Activated CD4-positive, alpha-beta T cell treated with anti-CD3 and anti-CD28 coated beads, Interleukin-2, Interleukin-6, amounts not matched to agents 100 ng/mL and 50 ng/mL, durations not matched to agents 16 hours and 8 hours (primary cell): Measurements from ENCODE around the gene CD1E.
"Not testable (repeated sequence)": the region's sequence is repeated elsewhere in the genome, so short reads cannot be mapped to it uniquely, and the experiment has no call there.

Experiments
- DNase-seq: peaks from one replicate; pipeline ENCODE4 v3.0.0-alpha.2; 2020

CD1E gene

DNA sequence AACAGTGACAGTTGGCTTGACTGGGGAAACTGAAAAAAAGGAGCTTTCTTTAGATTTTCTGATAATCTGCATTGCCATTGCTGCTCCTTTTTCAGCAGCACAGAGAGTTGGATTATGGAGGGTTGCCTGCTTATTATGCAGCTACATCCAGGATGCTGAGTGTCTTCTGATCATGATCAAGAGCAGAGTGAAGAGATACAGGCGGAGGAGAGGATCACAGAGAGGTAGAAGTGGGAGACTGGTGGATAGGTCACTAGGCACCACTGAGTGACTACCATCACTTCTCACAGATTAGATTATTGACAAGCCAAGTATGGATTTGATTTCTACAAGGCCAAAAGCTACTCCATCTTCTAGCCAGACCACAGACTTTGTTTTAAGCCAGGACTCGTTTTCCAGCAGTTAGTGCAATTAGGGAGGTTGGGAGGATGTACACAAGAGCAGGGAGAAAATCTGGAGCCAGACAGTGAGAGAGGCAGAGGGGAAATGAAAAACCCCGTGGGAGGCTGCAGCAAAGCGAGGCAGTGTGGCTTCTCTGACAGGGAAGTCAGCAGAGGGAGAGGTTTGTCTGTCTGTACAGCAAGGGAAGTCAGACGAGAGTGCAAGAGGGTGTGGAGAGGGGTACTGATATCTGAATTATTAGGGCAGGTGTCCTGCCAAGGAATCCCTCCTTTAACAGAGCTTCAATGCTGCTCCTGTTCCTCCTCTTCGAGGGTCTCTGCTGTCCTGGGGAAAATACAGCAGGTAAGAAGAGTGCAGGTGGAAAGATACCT lies at the start of gene CD1E:
Gene CD1E (plus strand): TSS at position 592 of the 773 bp plus-strand sequence. CDS start 95 bp downstream, at position 687.
- DNase-seq: no peak

DNA sequence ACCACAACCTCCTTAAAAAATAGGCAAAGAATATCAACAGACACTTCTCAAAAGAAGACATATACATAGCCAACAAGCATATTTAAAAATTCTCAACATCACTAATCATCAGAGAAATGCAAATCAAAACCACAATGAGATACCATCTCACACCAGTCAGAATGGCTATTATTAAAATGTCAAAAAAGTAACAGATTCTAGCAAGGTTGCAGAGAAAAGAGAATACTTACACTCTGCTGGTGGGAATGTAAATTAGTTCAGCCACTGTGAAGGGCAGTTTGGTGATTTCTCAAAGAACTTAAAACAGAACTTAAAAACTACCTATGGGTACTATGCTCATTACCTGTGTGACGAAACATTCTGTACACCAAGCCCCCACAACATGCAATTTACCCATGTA lies 43.1 kb upstream of the CD1E start:
- DNase-seq: no peak

- DNase-seq: no peak
Measured at GRCh38 chr1:158311066-158311465, 42.6 kb upstream of the CD1E start.

- DNase-seq: no peak
Measured at GRCh38 chr1:158323866-158324265, 29.8 kb upstream of the CD1E start.

DNA sequence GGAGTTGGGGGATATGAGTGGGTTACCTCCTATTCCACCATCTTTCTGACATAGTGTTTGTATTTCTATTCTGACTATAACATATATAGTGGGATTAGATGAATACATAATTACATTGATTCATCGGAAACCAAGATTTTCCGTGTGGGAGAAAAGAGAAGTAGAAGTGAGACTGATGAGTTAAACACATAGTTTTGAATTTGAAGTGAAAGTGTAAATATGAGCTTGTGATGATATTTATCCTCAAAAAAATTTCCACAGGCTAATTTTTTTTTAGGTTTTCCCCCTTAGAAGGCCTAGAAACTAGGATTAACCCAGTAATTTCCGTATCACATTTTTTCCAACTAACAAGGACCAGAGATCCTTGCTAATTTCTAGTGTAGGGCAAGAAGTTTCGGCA lies 29.3 kb upstream of the CD1E start:
- DNase-seq: no peak

- DNase-seq: no peak
Measured at GRCh38 chr1:158327481-158327880, 26.2 kb upstream of the CD1E start.

- DNase-seq: no peak
Measured at GRCh38 chr1:158328426-158328825, 25.3 kb upstream of the CD1E start.

GRCh38 chr1:158329300-158329699 lies 24.4 kb upstream of the CD1E start:
- DNase-seq: no peak

DNA sequence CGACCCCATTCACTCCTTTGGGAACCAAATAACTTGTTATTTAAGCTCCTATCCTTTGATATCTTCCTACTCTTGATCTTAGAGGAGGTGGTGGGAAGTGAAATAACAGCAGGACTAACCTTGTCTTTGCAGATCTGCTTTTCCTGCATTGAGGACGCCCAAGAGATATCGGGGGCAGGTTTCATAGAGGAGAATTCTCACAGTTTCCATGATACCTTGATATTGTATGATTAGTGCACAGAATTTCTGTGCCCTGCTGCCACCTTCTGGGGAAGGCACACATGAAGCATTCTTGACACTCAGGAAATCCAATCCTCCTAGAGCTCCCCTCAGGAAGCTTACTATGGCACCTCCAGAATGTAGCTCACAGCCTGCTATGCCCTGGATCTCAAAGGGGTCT lies 24.0 kb upstream of the CD1E start:
- DNase-seq: peak; percentile 5

GRCh38 chr1:158330391-158331105 lies 23.1 kb upstream of the CD1E start:
- DNase-seq: no peak

- DNase-seq: no peak
Measured at GRCh38 chr1:158331106-158331425, 22.6 kb upstream of the CD1E start.

GRCh38 chr1:158331481-158332150 lies 22.1 kb upstream of the CD1E start, which contains the start of gene CD1B:
Gene CD1B (minus strand): TSS chr1:158331531. CDS start chr1:158331423, 108 bp downstream.
- DNase-seq: no peak

DNA sequence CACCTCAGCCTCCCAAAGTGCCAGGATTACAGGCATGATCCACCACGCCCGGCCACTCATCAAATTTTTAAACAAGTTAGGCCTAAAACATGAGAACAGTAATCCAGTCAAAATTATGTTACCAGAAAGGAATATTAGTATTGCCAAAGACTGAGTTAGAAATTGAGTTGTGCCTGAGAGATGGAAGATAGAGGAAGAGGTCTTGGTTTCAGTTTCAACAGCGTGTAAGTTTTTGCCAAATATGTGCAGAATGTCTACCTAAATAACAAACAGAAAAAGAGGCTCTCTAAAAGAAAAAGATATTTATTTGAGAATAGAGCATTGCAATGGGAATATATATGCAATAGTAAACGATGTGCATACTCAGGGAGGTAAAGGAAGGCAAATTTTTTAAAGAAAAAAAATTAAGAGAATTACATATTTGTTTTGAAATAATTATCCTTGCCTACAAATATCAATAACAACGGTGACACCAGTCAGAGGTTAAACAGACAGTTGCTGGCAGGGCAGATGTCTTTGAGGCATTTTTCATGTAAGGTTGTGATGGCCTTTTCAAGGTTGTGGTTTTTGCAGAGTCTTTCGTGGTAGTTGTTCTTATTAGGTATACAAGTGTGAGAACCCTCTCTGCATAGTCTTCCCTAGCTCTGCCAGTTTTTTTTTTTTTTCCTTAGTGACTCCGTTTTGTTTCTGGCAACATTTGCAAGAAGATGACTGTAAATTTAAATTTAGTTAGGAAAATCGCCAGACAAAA lies 20.1 kb upstream of the CD1E start:
- DNase-seq: no peak

- DNase-seq: no peak
Measured at GRCh38 chr1:158334526-158335212, 19.0 kb upstream of the CD1E start.

DNA sequence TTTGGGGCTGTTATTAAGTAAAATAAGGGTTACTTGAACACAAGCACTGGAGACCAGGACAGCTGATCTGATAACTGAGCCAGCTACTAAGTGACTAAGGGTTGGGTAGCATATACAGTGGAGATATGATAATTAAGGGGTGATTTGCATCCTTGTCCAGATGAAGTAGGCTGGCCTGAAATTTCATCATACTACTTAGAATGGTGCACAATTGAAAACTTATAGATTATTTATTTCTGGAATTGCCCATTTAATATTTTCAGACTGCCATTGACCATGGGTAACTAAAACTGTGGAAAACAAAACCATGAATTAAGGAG lies 18.5 kb upstream of the CD1E start:
- DNase-seq: no peak

DNA sequence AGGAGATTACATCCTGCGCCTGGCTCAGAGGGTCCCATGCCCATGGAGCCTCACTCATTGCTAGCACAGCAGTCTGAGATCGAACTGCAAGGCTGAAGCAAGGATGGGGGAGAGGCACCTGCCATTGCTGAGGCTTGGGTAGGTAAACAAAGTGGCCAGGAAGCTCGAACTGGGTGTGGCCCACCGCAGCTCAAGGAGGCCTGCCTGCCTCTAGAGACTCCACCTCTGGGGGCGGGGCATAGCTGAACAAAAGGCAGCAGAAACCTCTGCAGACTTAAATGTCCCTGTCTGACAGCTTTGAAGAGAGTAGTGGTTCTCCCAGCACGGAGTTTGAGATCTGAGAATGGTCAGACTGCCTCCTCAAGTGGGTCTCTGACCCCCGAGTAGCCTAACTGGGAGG lies 17.3 kb upstream of the CD1E start:
- DNase-seq: not testable (repeated sequence)

DNA sequence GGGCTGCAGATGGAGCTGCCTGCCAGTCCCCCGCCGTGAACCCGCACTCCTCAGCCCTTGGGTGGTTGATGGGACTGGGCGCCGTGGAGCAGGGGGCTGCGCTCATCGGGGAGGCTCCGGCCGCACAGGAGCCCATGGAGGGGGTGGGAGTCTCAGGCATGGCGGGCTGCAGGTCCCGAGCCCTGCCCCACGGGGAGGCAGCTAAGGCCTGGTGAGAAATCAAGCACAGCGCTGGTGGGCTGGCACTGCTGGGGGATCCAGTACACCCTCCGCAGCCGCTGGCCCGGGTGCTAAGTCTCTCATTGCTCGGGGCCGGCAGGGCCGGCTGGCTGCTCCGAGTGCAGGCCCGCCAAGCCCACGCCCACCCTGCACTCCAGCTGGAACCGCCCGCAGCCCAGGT lies 4.7 kb upstream of the CD1E start:
- not testable (repeated sequence) for DNase-seq

- no peak for DNase-seq
Measured at GRCh38 chr1:158354255-158354654, 561 bp downstream of the CD1E start.

DNA sequence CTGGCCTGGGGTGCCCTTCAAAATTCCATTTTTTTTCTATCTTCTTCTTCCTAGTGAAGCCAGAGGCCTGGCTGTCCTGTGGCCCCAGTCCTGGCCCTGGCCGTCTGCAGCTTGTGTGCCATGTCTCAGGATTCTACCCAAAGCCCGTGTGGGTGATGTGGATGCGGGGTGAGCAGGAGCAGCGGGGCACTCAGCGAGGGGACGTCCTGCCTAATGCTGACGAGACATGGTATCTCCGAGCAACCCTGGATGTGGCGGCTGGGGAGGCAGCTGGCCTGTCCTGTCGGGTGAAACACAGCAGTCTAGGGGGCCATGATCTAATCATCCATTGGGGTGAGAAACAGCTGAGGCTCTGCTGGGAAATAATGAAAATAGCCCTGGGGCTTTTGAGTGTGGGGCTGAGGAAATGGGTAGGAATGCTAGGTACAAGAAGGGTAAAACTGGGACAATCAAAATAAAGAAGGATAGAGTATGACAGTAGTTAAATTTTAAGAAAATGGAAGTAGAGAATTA lies 2.1 kb downstream of the CD1E start:
- no peak for DNase-seq

GRCh38 chr1:158356616-158357015 lies 2.9 kb downstream of the CD1E start:
- DNase-seq: no peak

DNA sequence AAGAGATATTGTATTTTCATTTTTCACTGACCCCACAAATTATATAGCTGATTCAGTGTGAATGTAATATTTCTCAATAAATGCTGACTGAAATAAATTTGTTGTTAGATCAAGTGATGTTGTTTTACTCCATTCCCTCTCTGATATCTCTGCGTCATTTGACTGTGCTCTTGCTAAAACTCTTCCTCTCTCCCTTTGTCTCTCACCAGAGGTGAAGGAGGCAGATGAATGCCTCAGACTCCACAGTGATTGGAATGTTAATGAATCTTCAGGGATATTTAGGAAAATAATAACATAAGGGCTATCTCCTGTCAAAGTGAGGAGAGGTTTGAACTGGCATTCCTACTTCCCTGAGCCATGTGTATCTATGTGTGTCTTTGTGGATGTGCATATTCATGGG lies 3.7 kb downstream of the CD1E start:
- no peak for DNase-seq

DNA sequence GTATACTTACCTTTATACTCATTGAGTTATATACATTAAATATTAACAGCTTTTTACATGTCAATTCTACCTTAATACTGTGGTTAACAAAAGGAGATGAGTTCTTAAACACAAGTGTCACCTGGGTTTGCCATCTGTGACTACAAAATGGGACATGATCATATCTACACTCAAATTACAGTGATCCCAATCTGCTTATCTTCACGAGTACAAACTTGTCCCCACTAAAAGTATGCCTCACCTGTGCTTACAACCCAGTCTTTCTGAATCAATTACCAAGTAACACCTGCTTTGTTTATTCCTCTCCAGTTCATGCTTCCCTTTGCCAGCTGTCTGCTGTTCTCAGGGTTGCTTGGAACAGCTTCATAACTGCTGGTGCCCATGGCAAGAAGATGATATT lies 8.8 kb downstream of the CD1E start:
- no peak for DNase-seq

- no peak for DNase-seq
Measured at GRCh38 chr1:158362941-158363340, 9.2 kb downstream of the CD1E start.
